Hindlimb muscle (tissue), 1 donor: ENCODE results near the gene UBR2. TPM values are rescaled to one million over a fixed set of nuclear protein-coding genes. Genes with fewer than 3 reads are reported as not detected.
"Not testable (repeated sequence)": the region's sequence is repeated elsewhere in the genome, so short reads cannot be mapped to it uniquely, and the experiment has no call there.

Experiments
- DNase-seq: peaks from one replicate; pipeline ENCODE4 v3.0.0-alpha.2; 2013
- polyA plus RNA-seq: library from polyadenylated mRNA; unstranded; fragments of 120-200 nt; gene quantifications from one replicate; pipeline ENCODE4 v1.2.1, GENCODE V29; 2013; ENCODE audit not compliant: insufficient read length

UBR2 gene
- polyA plus RNA-seq, 1 donor: 17.2 TPM

- DNase-seq: no peak
Observed at GRCh38 chr6:42555477-42556457, 8.1 kb upstream of the UBR2 start.

- no peak for DNase-seq
Observed at GRCh38 chr6:42556462-42556861, 7.4 kb upstream of the UBR2 start.

DNA sequence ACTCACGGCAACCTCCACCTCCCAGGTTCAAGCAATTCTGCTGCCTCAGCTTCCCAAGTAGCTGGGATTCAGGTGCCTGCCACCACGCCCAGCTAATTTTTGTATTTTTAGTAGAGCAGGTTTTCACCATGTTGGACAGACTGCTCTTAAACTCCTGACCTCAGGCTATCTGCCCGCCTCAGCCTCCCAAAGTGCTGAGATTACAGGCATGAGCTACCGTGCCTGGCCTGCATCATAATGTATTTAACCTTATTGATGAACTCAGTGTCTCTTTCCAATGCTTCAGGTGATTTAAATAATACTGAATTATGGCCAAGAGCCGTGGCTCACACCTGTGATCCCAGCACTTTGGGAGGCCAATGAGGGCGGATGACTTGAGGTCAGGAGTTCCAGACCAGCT lies 4.6 kb upstream of the UBR2 start:
- DNase-seq: not testable (repeated sequence)

DNA sequence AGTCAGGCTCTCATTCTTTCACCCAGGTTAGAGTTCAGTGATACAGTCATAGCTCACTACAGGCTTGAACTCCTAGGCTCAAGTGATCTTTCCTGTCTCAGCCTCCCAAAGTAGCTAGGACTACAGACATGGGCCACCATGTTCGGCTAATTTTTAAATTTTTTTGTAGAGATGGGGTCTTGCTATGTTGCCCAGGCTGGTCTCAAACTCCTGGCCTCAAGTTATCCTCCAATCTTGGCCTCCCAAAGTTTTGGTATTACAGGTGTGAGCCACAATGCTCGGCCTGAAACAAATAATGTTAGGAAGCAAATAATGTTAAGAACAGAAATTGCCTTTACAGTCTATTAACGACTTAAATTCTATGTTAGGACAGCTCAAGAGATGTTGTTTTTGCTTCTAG lies 1.8 kb upstream of the UBR2 start:
- DNase-seq: no peak

DNA sequence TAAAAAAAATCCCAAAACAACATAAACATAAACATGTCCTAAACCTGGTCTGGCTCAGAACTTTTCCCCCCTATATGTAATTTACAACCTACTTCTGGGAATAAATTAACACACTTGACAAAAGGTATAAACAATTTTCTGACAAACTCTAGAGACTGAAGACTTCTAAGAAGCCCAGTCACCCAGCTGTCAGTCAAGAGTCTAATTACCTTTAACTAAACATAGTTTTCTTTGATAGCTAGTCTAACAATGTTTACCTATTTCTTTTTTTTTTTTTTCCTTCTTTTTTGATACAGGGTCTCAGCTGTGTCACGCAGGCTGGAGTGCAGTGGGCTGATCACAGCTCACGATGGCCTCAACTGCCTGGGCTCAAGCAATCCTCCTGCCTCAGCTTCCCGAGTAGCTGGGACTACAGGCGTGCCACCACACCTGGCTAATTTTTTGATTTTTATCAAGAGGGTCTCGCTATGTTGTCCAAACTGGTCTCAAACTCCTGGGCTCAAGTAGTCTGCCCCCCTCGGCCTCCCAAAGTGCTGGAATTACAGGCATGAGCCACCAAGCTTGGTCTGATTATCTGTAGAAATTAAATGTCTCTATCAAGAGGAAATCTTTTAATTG lies 932 bp upstream of the UBR2 start:
- no peak for DNase-seq

DNA sequence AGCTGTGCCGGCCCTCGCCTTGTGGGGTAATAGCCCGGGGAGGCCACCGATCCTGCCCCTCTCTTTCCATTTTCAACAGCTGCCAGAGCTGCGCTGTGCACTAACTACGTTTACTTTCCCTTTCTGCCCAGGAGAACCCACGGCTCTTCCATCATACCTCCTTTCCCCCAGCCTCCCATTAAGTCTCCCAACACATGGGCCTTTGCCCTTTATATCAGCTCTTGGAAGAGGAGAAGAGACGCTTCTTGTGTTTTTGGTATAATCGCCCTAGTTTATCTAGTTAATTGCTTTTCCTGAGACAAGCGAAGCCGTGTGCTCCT lies 637 bp downstream of the UBR2 start:
- no peak for DNase-seq

GRCh38 chr6:42565823-42566613 lies 2.2 kb downstream of the UBR2 start:
- no peak for DNase-seq

- no peak for DNase-seq
Observed at GRCh38 chr6:42566614-42567208, 2.9 kb downstream of the UBR2 start.

DNA sequence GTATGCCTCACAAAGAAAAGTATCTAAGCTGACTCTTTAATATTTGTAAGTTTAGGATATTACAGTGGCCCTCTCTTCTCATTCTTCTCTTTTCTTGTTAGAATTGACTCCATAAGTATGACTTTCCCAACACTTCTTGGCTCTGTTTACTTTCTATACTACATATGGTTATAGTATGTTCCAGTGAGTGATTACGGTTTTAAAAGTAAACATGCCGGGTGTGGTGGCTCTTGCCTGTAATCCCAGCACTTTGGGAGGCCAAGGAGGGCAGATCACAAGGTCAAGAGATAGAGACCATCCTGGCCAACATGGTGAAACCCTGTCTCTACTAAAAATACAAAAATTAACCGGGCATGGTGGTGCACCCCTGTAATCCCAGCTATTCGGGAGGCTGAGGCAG lies 3.4 kb downstream of the UBR2 start:
- not testable (repeated sequence) for DNase-seq

- no peak for DNase-seq
Observed at GRCh38 chr6:42569102-42570028, 5.5 kb downstream of the UBR2 start.

DNA sequence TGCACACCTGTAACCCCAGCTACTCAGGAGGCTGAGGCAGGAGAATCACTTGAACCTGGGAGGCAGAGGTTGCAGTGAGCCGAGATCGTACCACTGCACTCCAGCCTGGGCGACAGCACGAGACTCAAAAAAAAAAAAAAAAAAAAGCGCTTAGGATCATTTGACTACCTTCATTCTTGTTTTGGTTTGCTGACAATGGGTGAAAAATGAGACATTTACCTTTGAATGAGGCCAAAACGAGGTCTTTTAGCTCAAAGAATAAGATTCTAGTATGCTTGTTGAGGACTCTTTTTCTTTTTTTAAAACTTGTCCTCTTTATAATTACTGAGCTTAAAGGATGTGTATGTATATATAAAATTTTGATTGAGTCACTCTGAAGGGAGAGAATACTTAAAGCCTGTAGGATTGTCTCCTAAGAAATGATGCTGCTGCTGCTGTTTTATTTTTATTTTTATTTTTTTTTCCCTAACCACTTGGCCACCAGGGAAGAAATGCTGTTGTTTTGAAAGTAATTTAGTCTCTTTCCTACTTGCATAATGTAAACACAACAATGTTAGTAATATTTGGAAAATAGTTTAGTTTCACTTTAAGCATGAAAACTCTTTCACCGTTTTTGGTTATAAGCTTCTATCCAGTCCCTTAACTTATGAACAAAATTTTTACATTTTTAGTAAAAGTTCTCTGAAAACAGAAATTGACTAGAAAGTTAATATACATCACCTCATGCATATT lies 7.9 kb downstream of the UBR2 start:
- DNase-seq: no peak

DNA sequence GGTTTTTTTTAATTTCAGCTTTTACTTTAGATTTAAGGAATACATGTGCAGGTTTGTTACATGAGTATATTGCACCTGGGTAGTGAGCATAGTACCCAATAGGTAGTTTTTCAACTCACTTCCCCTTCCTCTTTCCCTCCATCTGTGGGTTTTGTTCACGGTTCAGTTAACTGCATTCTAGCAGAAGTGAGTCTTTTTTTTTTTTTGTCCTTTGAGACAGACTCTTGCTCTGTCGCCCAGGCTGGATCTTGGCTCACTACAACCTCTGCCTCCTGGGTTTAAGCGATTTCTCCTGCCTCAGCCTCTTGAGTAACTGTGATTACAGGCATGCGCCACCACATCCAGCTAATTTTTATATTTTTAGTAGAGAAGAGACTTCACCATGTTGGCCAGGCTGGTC lies 8.7 kb downstream of the UBR2 start:
- DNase-seq: no peak

DNA sequence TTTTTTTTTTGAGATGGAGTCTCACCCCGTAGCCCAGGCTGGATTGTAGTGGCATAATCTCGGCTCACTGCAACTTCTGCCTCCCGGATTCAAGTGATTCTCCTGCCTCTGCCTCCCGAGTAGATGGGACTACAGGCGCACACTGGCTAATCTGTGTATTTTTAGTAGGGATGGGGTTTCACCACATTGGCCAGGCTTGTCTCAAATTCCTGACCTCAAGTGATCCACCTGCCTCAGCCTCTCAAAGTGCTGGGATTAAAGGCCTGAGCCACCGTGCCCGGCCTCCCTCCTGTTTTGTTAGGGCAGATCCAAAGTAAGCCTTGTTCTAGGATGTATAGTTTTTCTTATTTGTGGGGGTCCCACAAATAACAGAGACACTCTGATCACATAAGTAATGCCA lies 12.7 kb downstream of the UBR2 start:
- not testable (repeated sequence) for DNase-seq

GRCh38 chr6:42598300-42598699 lies 34.5 kb downstream of the UBR2 start:
- no peak for DNase-seq

DNA sequence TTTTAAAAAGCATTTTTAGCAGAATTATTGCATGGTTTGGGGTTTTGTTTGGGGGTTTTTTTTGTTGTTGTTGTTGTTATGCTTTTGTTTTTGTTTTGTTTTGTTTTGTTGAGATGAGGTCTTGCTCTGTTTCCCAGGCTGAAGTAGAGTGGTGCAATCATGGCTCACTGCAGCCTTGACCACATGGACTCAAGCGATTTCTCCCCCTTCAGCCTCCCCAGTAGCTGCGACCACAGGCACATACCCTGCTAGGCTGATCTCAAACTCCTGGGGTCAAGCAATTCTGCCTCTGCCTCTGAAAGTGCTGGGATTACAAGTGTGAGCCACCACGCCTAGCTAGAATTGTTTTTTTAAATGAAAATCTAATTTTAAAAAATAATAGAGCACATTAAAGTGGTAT lies 35.7 kb downstream of the UBR2 start:
- DNase-seq: no peak

DNA sequence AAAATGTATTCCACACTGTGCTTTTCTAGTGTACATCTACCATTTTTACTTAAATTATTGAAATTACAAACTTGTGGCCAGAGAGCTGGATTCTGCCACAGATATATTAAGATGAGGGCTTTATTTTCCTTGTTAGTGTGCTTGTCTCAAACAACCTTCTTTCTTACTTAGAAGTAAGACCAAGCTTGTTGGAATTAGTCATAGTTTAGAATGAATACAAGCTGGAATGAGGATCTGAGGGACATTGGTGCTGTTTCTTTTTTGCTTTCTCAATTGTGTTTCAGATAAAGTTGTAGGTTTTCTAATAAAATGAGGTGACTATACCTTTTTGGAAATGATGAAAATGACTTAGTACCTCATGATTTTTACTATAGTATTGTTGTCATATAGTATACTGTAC lies 40.3 kb downstream of the UBR2 start:
- DNase-seq: no peak

GRCh38 chr6:42604699-42605098 lies 40.9 kb downstream of the UBR2 start:
- DNase-seq: not testable (repeated sequence)

GRCh38 chr6:42610416-42610815 lies 46.6 kb downstream of the UBR2 start:
- DNase-seq: no peak

- DNase-seq: no peak
Observed at GRCh38 chr6:42615518-42615917, 51.7 kb downstream of the UBR2 start.

DNA sequence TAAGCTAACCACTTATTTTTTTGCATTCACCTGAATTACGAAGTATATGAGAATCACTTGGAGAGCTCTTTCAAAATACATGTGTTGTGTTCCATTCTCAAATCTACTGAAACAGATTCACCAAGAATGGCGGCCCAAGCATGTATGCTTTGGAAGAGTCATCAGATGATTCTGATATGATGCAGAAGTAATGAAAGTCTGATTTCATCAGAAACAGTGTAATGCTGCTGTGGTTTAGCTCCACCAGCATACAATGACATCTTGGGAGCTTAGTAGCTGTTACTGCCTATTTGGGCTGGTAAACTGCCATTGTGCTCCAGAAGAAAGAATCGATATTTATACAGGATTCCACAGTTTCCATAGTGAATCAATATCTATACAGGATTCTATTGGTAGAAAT lies 52.9 kb downstream of the UBR2 start:
- DNase-seq: no peak

GRCh38 chr6:42618105-42618504 lies 54.3 kb downstream of the UBR2 start:
- DNase-seq: no peak
